HG02763 (cell line): ENCODE results near the gene PCP2.
"Not testable (repeated sequence)": the region's sequence is repeated elsewhere in the genome, so short reads cannot be mapped to it uniquely, and the experiment has no call there.

Experiments used
- ATAC-seq: cut with Tn5 transposase; IDR thresholded peaks from one replicate; pipeline ENCODE4 v1.9.1; 2021; ENCODE audit warnings: mild to moderate bottlenecking, moderate library complexity; ENCODE audit not compliant: unreplicated experiment

PCP2 gene

GRCh38 chr19:7662657-7663056 is 29.1 kb upstream of the PCP2 start:
- ATAC-seq, result no peak

- ATAC-seq, result no peak
These were observed 28.4 kb upstream of the PCP2 start for GRCh38 chr19:7661744-7662538.

- ATAC-seq, result peak; percentile 67
These were observed 24.7 kb upstream of the PCP2 start for GRCh38 chr19:7658219-7658686.

- ATAC-seq, result no peak
These were observed 23.7 kb upstream of the PCP2 start for GRCh38 chr19:7657131-7657751.

- ATAC-seq, result no peak
These were observed 22.1 kb upstream of the PCP2 start for GRCh38 chr19:7655581-7655980.

GRCh38 chr19:7654401-7654800 is 20.9 kb upstream of the PCP2 start:
- no peak for ATAC-seq

- ATAC-seq, result no peak
These were observed 18.6 kb upstream of the PCP2 start for GRCh38 chr19:7652061-7652641.

- no peak for ATAC-seq
These were observed 16.6 kb upstream of the PCP2 start for GRCh38 chr19:7650148-7650547.

GRCh38 chr19:7648265-7649014 is 14.9 kb upstream of the PCP2 start:
- ATAC-seq, result no peak

- ATAC-seq, result no peak
These were observed 13.6 kb upstream of the PCP2 start for GRCh38 chr19:7647156-7647555.

- no peak for ATAC-seq
These were observed 12.8 kb upstream of the PCP2 start for GRCh38 chr19:7646426-7646700.

- no peak for ATAC-seq
These were observed 12.3 kb upstream of the PCP2 start for GRCh38 chr19:7645656-7646425.

- ATAC-seq, result no peak
These were observed 11.6 kb upstream of the PCP2 start for GRCh38 chr19:7645163-7645562.

GRCh38 chr19:7644550-7644877 is 11.0 kb upstream of the PCP2 start:
- no peak for ATAC-seq

- not testable (repeated sequence) for ATAC-seq
These were observed 10.4 kb upstream of the PCP2 start for GRCh38 chr19:7643629-7644549.

- no peak for ATAC-seq
These were observed 9.5 kb upstream of the PCP2 start for GRCh38 chr19:7643031-7643415.

GRCh38 chr19:7642295-7643030 is 8.9 kb upstream of the PCP2 start:
- ATAC-seq, result no peak

GRCh38 chr19:7641290-7642276 is 8.1 kb upstream of the PCP2 start:
- no peak for ATAC-seq
